ENCODE results near the gene GEMIN7. TPM values are rescaled to one million over a fixed set of nuclear protein-coding genes. Genes with fewer than 3 reads are reported as not detected.

Gene GEMIN7
- 10 to 100 TPM; 23.5 to 23.8 TPM for total RNA-seq

DNA sequence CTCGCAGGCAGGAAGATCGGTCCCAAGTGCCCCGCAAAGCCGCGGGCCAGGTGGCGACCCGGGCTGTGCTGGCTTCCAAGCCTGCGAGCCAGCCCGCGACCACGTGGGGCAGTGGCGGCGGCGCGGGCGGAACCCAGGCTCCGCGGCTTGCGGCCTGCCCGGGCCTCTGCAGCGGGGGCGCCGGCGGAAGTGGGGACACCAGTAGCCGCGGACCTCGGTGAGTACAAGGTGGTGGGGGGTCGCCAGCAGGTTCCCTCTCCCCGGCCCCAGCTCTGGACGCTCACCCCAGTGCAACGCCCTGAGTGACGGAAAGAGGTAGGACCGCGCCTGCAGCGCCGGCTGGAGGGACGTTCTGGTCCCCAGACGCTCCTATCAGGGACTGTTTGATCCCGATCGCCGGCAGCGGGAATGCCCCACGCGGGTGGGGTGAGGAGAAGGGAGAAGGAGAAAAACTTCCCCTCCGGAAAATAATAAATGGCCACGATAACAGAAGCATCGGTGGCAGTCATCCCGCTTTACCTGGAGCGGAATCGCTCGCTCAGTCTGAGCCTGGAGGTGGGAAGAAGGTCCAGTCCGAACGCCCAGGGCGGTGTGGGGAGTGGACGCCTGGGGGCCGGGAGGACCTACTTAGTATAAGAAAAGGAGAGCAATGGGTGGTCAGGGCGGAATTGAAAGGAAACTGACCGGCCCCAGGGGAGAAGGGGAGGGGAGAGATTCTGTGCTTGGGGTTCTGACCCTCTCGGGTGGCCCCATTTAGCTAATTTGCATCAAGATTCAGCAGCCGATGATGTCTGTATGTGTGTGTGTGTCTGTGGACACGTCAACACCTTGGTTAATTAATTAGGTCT lies at the start of gene GEMIN7:
Gene GEMIN7, plus strand, starts transcription at position 198 of the 848 bp plus-strand sequence. CDS start 10,855 bp downstream, outside the sequence.

DNA sequence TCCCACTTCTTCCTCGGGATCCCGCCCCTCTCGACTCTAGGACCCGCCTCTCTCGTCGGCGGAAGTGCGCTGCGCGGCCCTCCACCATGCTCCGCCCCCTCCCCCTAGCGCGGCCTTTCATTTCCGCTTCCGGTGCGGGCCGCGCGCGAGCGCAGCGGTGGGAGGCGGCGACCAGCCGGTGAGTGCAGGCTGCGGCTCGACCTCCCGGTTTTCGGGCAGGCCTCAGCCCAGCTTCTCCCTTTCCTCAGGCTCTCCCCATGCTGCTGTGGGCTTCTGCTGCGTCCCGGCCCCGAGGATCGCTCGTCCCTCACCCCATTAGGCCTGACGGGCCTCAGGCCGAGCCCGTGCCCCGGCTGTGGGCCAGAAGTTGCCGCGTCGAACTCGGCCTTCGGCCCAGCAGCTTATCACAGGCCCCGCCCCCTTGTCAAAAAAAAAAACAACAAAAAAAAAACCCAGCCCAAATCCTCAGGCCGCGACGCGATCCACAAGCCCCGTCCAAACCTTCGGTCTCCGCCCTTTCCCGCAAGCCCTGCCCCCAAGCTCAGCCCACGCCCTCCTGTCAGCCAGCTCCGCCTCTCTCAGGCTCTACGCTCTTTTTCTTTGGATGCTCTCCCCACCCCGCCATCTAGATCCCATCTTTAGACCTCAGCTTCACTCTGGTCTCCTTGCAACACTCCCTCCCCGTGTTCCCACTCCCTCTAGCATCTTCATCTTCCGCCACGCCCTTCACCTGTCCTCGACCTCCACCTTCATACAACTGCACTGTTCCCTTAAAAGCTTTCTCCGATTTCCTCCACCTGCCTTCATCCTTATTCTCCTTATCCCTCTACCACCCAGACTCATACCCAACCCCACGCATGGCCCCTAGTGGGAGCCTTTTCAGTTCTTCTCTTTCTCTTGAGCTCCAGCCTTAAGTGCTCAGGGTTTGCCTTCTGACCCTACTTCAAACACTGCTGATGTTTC lies 39.8 kb upstream of the GEMIN7 start, which contains the start of gene CLASRP:
Gene CLASRP, plus strand, starts transcription at position 115 of the 963 bp plus-strand sequence. CDS start 1,168 bp downstream, outside the sequence.

GRCh38 chr19:45076029-45076850 lies 2.8 kb upstream of the GEMIN7 start, which contains the start of gene ZNF296:
Gene ZNF296 (minus strand): TSS chr19:45076478. CDS start chr19:45076373, 105 bp downstream.

DNA sequence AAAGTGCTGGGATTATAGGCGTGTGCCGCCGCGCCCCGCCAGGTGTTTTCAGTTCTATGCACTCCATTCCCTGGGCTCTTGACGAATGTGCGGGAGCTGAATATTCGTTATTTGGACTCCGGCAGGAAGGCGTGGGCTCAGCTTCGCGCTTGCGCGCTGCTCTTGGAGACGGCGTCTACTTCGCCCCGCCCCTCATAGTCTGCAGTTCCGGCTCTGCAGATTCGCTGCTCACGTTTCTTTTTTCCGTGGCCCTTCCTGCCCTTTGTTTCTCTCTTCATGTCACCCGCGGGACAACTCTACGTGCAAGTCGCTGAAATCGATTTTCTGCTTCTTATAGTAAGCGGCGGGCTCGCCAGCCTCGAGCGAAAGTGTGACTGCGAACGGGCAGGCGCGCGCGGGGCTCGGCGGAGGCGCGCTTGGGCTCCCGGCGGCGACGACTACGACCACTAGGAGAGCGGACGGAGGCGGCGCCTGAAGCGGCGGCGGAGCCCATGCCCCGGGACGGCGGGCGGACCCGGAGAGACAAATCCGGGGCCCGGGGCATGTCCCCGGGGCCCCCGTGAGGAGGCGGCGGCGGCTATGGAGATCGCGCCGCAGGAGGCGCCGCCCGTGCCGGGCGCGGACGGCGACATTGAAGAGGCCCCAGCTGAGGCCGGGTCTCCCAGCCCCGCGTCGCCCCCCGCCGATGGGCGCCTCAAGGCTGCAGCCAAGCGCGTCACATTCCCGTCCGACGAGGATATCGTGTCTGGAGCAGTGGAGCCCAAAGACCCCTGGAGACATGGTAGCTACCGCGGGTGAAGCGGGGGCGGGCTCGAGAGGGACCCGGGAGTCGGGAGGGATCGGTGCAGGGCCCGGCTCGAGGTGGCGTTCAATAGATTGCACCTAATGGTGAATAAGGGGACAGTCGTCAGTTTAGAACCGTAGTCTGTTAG lies 14.0 kb downstream of the GEMIN7 start, which contains the start of gene PPP1R37:
Gene PPP1R37, plus strand, starts transcription at position 433 of the 932 bp plus-strand sequence. Its CDS starts 147 bp downstream, at position 580.

Other genes with a start within 250 kb of the GEMIN7 start
- under 1 TPM in 1 of 2 experiments, not detected in 1; 0.34 TPM for gene NECTIN2, start 233.0 kb upstream of the GEMIN7 start, total RNA-seq
- gene TOMM40, start 188.0 kb upstream of the GEMIN7 start, total RNA-seq: 10 to 100 TPM; 49.2 to 51.5 TPM
- under 1 TPM; 0.31 to 0.91 TPM for gene APOE, start 173.5 kb upstream of the GEMIN7 start, total RNA-seq
- under 1 TPM; 0.58 to 0.81 TPM for gene APOC1, start 164.7 kb upstream of the GEMIN7 start, total RNA-seq
- gene APOC4, start 137.0 kb upstream of the GEMIN7 start, total RNA-seq: not detected
- gene APOC2, start 133.2 kb upstream of the GEMIN7 start, total RNA-seq: not detected
- gene CLPTM1, start 123.9 kb upstream of the GEMIN7 start, total RNA-seq: 10 to 100 TPM; 64.0 to 65.0 TPM
- gene RELB, start 77.8 kb upstream of the GEMIN7 start, total RNA-seq: 10 to 100 TPM; 28.5 to 28.9 TPM
- 100 to 1,000 TPM in 1 of 2 experiments, 10 to 100 TPM in 1; 94.6 to 107 TPM for gene CLASRP, start 40.2 kb upstream of the GEMIN7 start, total RNA-seq
- gene ZNF296, start 2.8 kb upstream of the GEMIN7 start, total RNA-seq: 1 to 10 TPM; 3.1 to 3.8 TPM
- 10 to 100 TPM; 21.2 to 21.6 TPM for gene PPP1R37, start 13.9 kb downstream of the GEMIN7 start, total RNA-seq
- gene NKPD1, start 81.7 kb downstream of the GEMIN7 start, total RNA-seq: under 1 TPM; 0.24 to 0.35 TPM
- 100 to 1,000 TPM in 1 of 2 experiments, 10 to 100 TPM in 1; 97.9 to 102 TPM for gene TRAPPC6A, start 99.0 kb downstream of the GEMIN7 start, total RNA-seq
- gene BLOC1S3, start 99.5 kb downstream of the GEMIN7 start, total RNA-seq: 10 to 100 TPM; 16.7 to 18.7 TPM
- gene EXOC3L2, start 166.1 kb downstream of the GEMIN7 start, total RNA-seq: not detected
- 10 to 100 TPM; 22.1 to 25.2 TPM for gene MARK4, start 172.0 kb downstream of the GEMIN7 start, total RNA-seq
- not detected for gene CKM, start 243.6 kb downstream of the GEMIN7 start, total RNA-seq

Data from activated naive CD4-positive, alpha-beta T cell treated with anti-CD3 and anti-CD28 coated beads, Interleukin-2, amount 10 ng/mL, durations not matched to agents 5 hours and 36 hours (primary cell).